ENCODE data around the gene INTS11. TPM values are rescaled to one million over a fixed set of nuclear protein-coding genes. Genes with fewer than 3 reads are reported as not detected.

The INTS11 gene
- total and polyA plus RNA-seq, 2 of the 8 experiments (the other 6 are each of a cell fraction or from before 2014, with no cell fraction given), result 113 to 243 TPM

DNA sequence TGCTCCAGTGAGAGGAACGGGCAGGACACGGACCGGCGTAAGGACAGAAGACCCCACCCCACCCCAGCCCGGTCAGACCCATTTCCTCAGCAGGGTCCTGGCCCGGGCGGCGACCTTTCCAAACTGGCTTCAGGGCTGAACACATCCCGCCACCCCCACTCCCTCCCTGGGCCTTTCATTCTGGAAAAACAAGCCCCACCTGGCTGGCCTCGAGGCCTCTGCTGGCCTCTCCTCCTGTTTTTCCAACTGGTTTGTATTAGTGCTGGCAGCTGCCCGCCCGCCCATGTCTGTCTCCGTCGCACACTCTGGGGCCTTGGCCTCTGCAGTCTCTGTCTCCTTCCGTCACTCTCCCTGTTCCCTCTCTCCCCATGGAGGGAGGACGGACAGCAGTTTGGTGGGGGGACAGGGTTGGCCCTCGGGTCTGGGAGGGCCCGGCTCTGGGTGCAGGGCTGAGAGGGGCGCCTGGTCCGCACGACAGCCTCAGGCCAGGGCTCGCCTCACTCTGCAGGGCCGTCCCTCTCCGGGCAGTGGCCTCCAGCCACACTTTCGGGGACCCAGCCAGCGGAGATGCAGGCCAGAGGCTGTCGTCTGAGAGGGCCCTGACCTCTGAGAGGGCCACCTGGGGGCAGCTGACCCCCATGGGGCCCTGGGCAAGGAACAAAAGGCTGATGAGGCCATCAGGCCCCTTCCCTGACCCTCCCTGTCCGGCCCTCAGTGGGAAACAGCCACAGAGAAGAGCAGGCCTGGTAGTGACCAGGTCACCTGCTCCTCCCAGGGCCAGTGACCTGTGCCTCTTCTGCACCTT is 35.4 kb upstream of the INTS11 start (continued):
- TF ChIP-seq, protein P1, sequence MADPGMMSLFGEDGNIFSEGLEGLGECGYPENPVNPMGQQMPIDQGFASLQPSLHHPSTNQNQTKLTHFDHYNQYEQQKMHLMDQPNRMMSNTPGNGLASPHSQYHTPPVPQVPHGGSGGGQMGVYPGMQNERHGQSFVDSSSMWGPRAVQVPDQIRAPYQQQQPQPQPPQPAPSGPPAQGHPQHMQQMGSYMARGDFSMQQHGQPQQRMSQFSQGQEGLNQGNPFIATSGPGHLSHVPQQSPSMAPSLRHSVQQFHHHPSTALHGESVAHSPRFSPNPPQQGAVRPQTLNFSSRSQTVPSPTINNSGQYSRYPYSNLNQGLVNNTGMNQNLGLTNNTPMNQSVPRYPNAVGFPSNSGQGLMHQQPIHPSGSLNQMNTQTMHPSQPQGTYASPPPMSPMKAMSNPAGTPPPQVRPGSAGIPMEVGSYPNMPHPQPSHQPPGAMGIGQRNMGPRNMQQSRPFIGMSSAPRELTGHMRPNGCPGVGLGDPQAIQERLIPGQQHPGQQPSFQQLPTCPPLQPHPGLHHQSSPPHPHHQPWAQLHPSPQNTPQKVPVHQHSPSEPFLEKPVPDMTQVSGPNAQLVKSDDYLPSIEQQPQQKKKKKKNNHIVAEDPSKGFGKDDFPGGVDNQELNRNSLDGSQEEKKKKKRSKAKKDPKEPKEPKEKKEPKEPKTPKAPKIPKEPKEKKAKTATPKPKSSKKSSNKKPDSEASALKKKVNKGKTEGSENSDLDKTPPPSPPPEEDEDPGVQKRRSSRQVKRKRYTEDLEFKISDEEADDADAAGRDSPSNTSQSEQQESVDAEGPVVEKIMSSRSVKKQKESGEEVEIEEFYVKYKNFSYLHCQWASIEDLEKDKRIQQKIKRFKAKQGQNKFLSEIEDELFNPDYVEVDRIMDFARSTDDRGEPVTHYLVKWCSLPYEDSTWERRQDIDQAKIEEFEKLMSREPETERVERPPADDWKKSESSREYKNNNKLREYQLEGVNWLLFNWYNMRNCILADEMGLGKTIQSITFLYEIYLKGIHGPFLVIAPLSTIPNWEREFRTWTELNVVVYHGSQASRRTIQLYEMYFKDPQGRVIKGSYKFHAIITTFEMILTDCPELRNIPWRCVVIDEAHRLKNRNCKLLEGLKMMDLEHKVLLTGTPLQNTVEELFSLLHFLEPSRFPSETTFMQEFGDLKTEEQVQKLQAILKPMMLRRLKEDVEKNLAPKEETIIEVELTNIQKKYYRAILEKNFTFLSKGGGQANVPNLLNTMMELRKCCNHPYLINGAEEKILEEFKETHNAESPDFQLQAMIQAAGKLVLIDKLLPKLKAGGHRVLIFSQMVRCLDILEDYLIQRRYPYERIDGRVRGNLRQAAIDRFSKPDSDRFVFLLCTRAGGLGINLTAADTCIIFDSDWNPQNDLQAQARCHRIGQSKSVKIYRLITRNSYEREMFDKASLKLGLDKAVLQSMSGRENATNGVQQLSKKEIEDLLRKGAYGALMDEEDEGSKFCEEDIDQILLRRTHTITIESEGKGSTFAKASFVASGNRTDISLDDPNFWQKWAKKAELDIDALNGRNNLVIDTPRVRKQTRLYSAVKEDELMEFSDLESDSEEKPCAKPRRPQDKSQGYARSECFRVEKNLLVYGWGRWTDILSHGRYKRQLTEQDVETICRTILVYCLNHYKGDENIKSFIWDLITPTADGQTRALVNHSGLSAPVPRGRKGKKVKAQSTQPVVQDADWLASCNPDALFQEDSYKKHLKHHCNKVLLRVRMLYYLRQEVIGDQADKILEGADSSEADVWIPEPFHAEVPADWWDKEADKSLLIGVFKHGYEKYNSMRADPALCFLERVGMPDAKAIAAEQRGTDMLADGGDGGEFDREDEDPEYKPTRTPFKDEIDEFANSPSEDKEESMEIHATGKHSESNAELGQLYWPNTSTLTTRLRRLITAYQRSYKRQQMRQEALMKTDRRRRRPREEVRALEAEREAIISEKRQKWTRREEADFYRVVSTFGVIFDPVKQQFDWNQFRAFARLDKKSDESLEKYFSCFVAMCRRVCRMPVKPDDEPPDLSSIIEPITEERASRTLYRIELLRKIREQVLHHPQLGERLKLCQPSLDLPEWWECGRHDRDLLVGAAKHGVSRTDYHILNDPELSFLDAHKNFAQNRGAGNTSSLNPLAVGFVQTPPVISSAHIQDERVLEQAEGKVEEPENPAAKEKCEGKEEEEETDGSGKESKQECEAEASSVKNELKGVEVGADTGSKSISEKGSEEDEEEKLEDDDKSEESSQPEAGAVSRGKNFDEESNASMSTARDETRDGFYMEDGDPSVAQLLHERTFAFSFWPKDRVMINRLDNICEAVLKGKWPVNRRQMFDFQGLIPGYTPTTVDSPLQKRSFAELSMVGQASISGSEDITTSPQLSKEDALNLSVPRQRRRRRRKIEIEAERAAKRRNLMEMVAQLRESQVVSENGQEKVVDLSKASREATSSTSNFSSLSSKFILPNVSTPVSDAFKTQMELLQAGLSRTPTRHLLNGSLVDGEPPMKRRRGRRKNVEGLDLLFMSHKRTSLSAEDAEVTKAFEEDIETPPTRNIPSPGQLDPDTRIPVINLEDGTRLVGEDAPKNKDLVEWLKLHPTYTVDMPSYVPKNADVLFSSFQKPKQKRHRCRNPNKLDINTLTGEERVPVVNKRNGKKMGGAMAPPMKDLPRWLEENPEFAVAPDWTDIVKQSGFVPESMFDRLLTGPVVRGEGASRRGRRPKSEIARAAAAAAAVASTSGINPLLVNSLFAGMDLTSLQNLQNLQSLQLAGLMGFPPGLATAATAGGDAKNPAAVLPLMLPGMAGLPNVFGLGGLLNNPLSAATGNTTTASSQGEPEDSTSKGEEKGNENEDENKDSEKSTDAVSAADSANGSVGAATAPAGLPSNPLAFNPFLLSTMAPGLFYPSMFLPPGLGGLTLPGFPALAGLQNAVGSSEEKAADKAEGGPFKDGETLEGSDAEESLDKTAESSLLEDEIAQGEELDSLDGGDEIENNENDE (IDR thresholded peaks at IDR 0.05; ENCODE audit: insufficient replicate concordance, low read length), result no peak
- no peak for TF ChIP-seq JUND (IDR thresholded peaks at IDR 0.05; ENCODE audit: low read length)

Data from H1 (cell line).